Ishikawa (cell line): Measurements from ENCODE around the gene HASPIN.
A peak's percentile ranks its signal among the peaks of the same experiment; 100 is the strongest.

ENCODE experiments used
- CEBPB ChIP-seq: IDR thresholded peaks from 2 replicates; pipeline ENCODE4 v1.6.1; 2012
- CREB1 ChIP-seq: IDR thresholded peaks from 2 replicates; pipeline ENCODE4 v1.6.1; 2012; ENCODE audit warnings: low read depth
- EGR1 ChIP-seq: IDR thresholded peaks from 2 replicates; pipeline ENCODE4 v1.6.1; 2012
- EP300 ChIP-seq: IDR thresholded peaks from 2 replicates; pipeline ENCODE4 v1.6.1; 2012; ENCODE audit warnings: borderline replicate concordance
- FOXM1 ChIP-seq: IDR thresholded peaks from 2 replicates; pipeline ENCODE4 v1.6.1; 2012; ENCODE audit warnings: low read depth, borderline replicate concordance
- MAX ChIP-seq: IDR thresholded peaks from 2 replicates; pipeline ENCODE4 v1.6.1; 2012
- NFIC ChIP-seq: IDR thresholded peaks from 2 replicates; pipeline ENCODE4 v1.6.1; 2012
- RAD21 ChIP-seq: IDR thresholded peaks from 2 replicates; pipeline ENCODE4 v1.6.1; 2012; ENCODE audit warnings: low read depth
- REST ChIP-seq: IDR thresholded peaks from 2 replicates; pipeline ENCODE4 v1.6.1; 2012; ENCODE audit warnings: low read depth, mild to moderate bottlenecking
- TAF1 ChIP-seq: IDR thresholded peaks from 2 replicates; pipeline ENCODE4 v1.6.1; 2012; ENCODE audit warnings: low read depth, mild to moderate bottlenecking
- TCF12 ChIP-seq: IDR thresholded peaks from 2 replicates; pipeline ENCODE4 v1.6.1; 2012; ENCODE audit warnings: low read depth
- TEAD4 ChIP-seq: IDR thresholded peaks from 2 replicates; pipeline ENCODE4 v1.6.1; 2012
- USF1 ChIP-seq: IDR thresholded peaks from 2 replicates; pipeline ENCODE4 v1.6.1; 2012
- YY1 ChIP-seq: IDR thresholded peaks from 2 replicates; pipeline ENCODE4 v1.6.1; 2012; ENCODE audit warnings: low read depth
- ZBTB7A ChIP-seq: IDR thresholded peaks from 2 replicates; pipeline ENCODE4 v1.6.1; 2012; ENCODE audit warnings: low read depth

The HASPIN gene

GRCh38 chr17:3735515-3735914 is 11.8 kb downstream of the HASPIN start:
- no peak for TF ChIP-seq EP300
- TF ChIP-seq TAF1 = no peak
- no peak for TF ChIP-seq REST
- TF ChIP-seq USF1 = no peak
- no peak for TF ChIP-seq TEAD4
- TF ChIP-seq YY1 = no peak

- TF ChIP-seq MAX (peak; percentile 99), TAF1 (no peak), USF1 (peak; percentile 64; the same call in 1 of the 2 replicates)
Measured at GRCh38 chr17:3738562-3739295, 15.0 kb downstream of the HASPIN start.

GRCh38 chr17:3739422-3740124 is 15.9 kb downstream of the HASPIN start:
- TF ChIP-seq USF1 = no peak
- TF ChIP-seq TCF12 = no peak
- TF ChIP-seq TAF1 = no peak
- TF ChIP-seq RAD21 = no peak
- TF ChIP-seq EP300 = no peak
- TF ChIP-seq REST = no peak

GRCh38 chr17:3740611-3741073 is 16.9 kb downstream of the HASPIN start:
- TF ChIP-seq CREB1 (no peak), MAX (no peak), REST (no peak), NFIC (no peak), EGR1 (no peak), TEAD4 (no peak), TCF12 (no peak)

GRCh38 chr17:3744014-3744413 is 20.3 kb downstream of the HASPIN start:
- TF ChIP-seq CEBPB = no peak
- TF ChIP-seq ZBTB7A = no peak
- TF ChIP-seq RAD21 = no peak
- TF ChIP-seq YY1 = no peak
- TF ChIP-seq NFIC = no peak
- no peak for TF ChIP-seq EP300
- no peak for TF ChIP-seq MAX
- TF ChIP-seq USF1 = no peak
- no peak for TF ChIP-seq TAF1
- no peak for TF ChIP-seq CREB1
- no peak for TF ChIP-seq FOXM1
- TF ChIP-seq TEAD4 = no peak
- no peak for TF ChIP-seq REST
- no peak for TF ChIP-seq TCF12
- TF ChIP-seq EGR1 = no peak
